GM12878 (cell line): ENCODE data around the gene MSI2. TPM values are rescaled to one million over a fixed set of nuclear protein-coding genes. Genes with fewer than 3 reads are reported as not detected.

Experiments
- BCL11A ChIP-seq: IDR thresholded peaks from 2 replicates; pipeline ENCODE4 v1.6.1; 2011; ENCODE audit warnings: low read depth, low read length
- BCL3 ChIP-seq: IDR thresholded peaks from 2 replicates; pipeline ENCODE4 v1.6.1; 2011; ENCODE audit warnings: borderline replicate concordance, low read depth, mild to moderate bottlenecking, moderate library complexity, low read length; ENCODE audit not compliant: insufficient read depth, poor library complexity, severe bottlenecking
- BMI1 ChIP-seq: fragments of 450-650 bp; IDR thresholded peaks from 2 replicates; pipeline ENCODE4 v1.6.1; 2016; ENCODE audit warnings: mild to moderate bottlenecking, moderate library complexity, borderline replicate concordance
- EED ChIP-seq: sonication (generic); IDR thresholded peaks from 2 replicates; pipeline ENCODE4 v1.6.1; 2016; ENCODE audit warnings: antibody characterized with exemption, low read depth
- EGR1 ChIP-seq, 2 experiments: IDR thresholded peaks; 1 replicate in 1 of 2; 2 replicates in 1 of 2; pipeline ENCODE4 v1.6.1; 2011 to 2012; ENCODE audit warnings: low read depth in 2 of 2, low read length in 2 of 2, borderline replicate concordance in 1 of 2, mild to moderate bottlenecking in 1 of 2, moderate library complexity in 1 of 2
- ESRRA ChIP-seq: IDR thresholded peaks from 2 replicates; pipeline ENCODE4 v1.6.1; 2012; ENCODE audit warnings: mild to moderate bottlenecking, low read length, improper control_type of control experiment
- FOS ChIP-seq: IDR thresholded peaks from 3 replicates; pipeline ENCODE4 v1.6.1; 2011; ENCODE audit warnings: borderline replicate concordance; ENCODE audit not compliant: insufficient read length; ENCODE audit errors: extremely low read depth
- FOXK2 ChIP-seq: fragments of 450-650 bp; IDR thresholded peaks from 2 replicates; pipeline ENCODE4 v1.6.1; 2017; ENCODE audit warnings: mild to moderate bottlenecking, moderate library complexity
- FOXM1 ChIP-seq: IDR thresholded peaks from 2 replicates; pipeline ENCODE4 v1.6.1; 2012; ENCODE audit warnings: low read depth, mild to moderate bottlenecking, inconsistent platforms, low read length, moderate library complexity
- GABPA ChIP-seq: IDR thresholded peaks from 2 replicates; pipeline ENCODE4 v1.6.1; 2014; ENCODE audit warnings: antibody characterized with exemption, low read depth, mild to moderate bottlenecking, inconsistent platforms
- IKZF2 ChIP-seq, 2 experiments: fragments of 450-650 bp; IDR thresholded peaks; 2 replicates each; pipeline ENCODE4 v1.6.1; 2017; ENCODE audit warnings: mild to moderate bottlenecking in 2 of 2, moderate library complexity in 2 of 2
- JUNB ChIP-seq: IDR thresholded peaks from 2 replicates; pipeline ENCODE4 v1.6.1; 2016; ENCODE audit warnings: antibody characterized with exemption, mild to moderate bottlenecking
- JUND ChIP-seq: IDR thresholded peaks from 2 replicates; pipeline ENCODE4 v1.6.1; 2012; ENCODE audit warnings: low read depth, mild to moderate bottlenecking, low read length, improper control_type of control experiment, moderate library complexity
- RBBP5 ChIP-seq: fragments of 200-600 bp; sonication (generic); conservative IDR thresholded peaks from 2 replicates; pipeline ENCODE4 v1.6.1; 2016
- RELA ChIP-seq: fragments of 450-650 bp; IDR thresholded peaks from 2 replicates; pipeline ENCODE4 v1.8.0; 2014; ENCODE audit warnings: borderline replicate concordance; ENCODE audit not compliant: partially characterized antibody
- RFX5 ChIP-seq: IDR thresholded peaks from 2 replicates; pipeline ENCODE4 v1.6.1; 2011; ENCODE audit warnings: low read depth, low read length, improper control_type of control experiment
- SREBF1 ChIP-seq: IDR thresholded peaks from 2 replicates; pipeline ENCODE4 v1.6.1; 2012; ENCODE audit warnings: mild to moderate bottlenecking, low read length
- SRF ChIP-seq, 2 experiments: IDR thresholded peaks; 2 replicates each; pipeline ENCODE4 v1.6.1; 2011; ENCODE audit warnings: low read depth in 2 of 2, low read length in 2 of 2, mild to moderate bottlenecking in 1 of 2, moderate library complexity in 1 of 2
- SUPT20H ChIP-seq: IDR thresholded peaks from 2 replicates; pipeline ENCODE4 v1.6.1; 2011; ENCODE audit warnings: low read depth, mild to moderate bottlenecking, low read length, moderate library complexity, borderline replicate concordance; ENCODE audit not compliant: control insufficient read depth
- YBX1 ChIP-seq: fragments of 450-650 bp; IDR thresholded peaks from 2 replicates; pipeline ENCODE4 v1.6.1; 2016; ENCODE audit warnings: antibody characterized with exemption
- ZNF274 ChIP-seq: IDR thresholded peaks from one replicate; pipeline ENCODE4 v1.8.0; 2011; ENCODE audit not compliant: insufficient read length, insufficient read depth
- ZNF622 ChIP-seq: fragments of 450-650 bp; IDR thresholded peaks from 2 replicates; pipeline ENCODE4 v1.6.1; 2017; ENCODE audit warnings: mild to moderate bottlenecking, inconsistent platforms
- ZSCAN29 ChIP-seq: fragments of 450-650 bp; IDR thresholded peaks from 2 replicates; pipeline ENCODE4 v1.6.1; 2017; ENCODE audit warnings: mild to moderate bottlenecking, moderate library complexity
- polyA plus RNA-seq, 11 experiments: library from polyadenylated mRNA; depleted of rRNA in 4 of 11; unstranded in 6 of 11; stranded (reverse) in 5 of 11; fragments of >200 nt; fragmentation: Nextera tagmentation in 4 of 11; fragmentation: Illumina TruSeq in 1 of 11; extraction: Ambion mirVana in 4 of 11; extraction: Trizol in 1 of 11; gene quantifications; 1 replicate in 1 of 11; 2 replicates in 10 of 11; pipeline versions ENCODE4 v1.2.1 to v1.2.3, GENCODE V29; 2011 to 2016; ENCODE audit warnings: inconsistent platforms in 2 of 11, missing spikeins in 2 of 11, low read depth in 1 of 11
- total RNA-seq, 4 experiments: library from RNA; depleted of rRNA in 3 of 4; stranded (reverse); fragments of >200 nt in 3 of 4; fragmentation: Illumina TruSeq in 1 of 4; extraction: Trizol in 1 of 4; gene quantifications; 2 replicates each; pipeline versions ENCODE4 v1.2.1 to v1.2.3, GENCODE V29; 2013 to 2021
- TF ChIP-seq, protein P1 (sequence below): fragments of 450-650 bp; IDR thresholded peaks from 2 replicates; pipeline ENCODE4 v1.6.1; 2018; ENCODE audit warnings: borderline replicate concordance, mild to moderate bottlenecking; ENCODE audit not compliant: partially characterized antibody
- TF ChIP-seq, protein P2 (sequence below): IDR thresholded peaks from 2 replicates; pipeline ENCODE4 v1.6.1; 2012; ENCODE audit warnings: low read depth, low read length, improper control_type of control experiment
- TF ChIP-seq, protein P3 (sequence below): fragments of 450-650 bp; IDR thresholded peaks from 2 replicates; pipeline ENCODE4 v1.6.1; 2014; ENCODE audit warnings: mild to moderate bottlenecking

Gene MSI2
- total and polyA plus RNA-seq, 10 of the 15 experiments (the other 5 are each of a cell fraction or from before 2014, with no cell fraction given), result 6.1 to 76.1 (median 42.0) TPM

- TF ChIP-seq, protein P1, sequence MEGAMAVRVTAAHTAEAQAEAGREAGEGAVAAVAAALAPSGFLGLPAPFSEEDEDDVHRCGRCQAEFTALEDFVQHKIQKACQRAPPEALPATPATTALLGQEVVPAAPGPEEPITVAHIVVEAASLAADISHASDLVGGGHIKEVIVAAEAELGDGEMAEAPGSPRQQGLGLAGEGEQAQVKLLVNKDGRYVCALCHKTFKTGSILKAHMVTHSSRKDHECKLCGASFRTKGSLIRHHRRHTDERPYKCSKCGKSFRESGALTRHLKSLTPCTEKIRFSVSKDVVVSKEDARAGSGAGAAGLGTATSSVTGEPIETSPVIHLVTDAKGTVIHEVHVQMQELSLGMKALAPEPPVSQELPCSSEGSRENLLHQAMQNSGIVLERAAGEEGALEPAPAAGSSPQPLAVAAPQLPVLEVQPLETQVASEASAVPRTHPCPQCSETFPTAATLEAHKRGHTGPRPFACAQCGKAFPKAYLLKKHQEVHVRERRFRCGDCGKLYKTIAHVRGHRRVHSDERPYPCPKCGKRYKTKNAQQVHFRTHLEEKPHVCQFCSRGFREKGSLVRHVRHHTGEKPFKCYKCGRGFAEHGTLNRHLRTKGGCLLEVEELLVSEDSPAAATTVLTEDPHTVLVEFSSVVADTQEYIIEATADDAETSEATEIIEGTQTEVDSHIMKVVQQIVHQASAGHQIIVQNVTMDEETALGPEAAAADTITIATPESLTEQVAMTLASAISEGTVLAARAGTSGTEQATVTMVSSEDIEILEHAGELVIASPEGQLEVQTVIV, result no peak
- TF ChIP-seq GABPA (no peak), RELA (no peak), BCL3 (no peak), BMI1 (no peak), FOXM1 (0 out of 2 replicates have a peak, but pooled peaks have one; percentile 41), ZNF622 (no peak), JUNB (no peak), EGR1 (IDR thresholded peaks at IDR 0.05; ENCODE audit: borderline replicate concordance in 1 of 2, low read depth in 2 of 2, low read length in 2 of 2) (no peak), EED (peak; percentile 26; the same call in 1 of the 2 replicates), IKZF2 (IDR thresholded peaks at IDR 0.05) (peak; percentile 73 to 75), RFX5 (peak; percentile 91), RBBP5 (no peak), JUND (no peak), FOS (no peak), ZSCAN29 (no peak), ESRRA (no peak), FOXK2 (no peak), SREBF1 (no peak), SUPT20H (no peak), BCL11A (no peak; the same call in 1 of the 2 replicates), YBX1 (no peak), SRF (IDR thresholded peaks at IDR 0.05; ENCODE audit: low read depth in 2 of 2, low read length in 2 of 2) (no peak), ZNF274 (no peak)
- TF ChIP-seq, protein P2, sequence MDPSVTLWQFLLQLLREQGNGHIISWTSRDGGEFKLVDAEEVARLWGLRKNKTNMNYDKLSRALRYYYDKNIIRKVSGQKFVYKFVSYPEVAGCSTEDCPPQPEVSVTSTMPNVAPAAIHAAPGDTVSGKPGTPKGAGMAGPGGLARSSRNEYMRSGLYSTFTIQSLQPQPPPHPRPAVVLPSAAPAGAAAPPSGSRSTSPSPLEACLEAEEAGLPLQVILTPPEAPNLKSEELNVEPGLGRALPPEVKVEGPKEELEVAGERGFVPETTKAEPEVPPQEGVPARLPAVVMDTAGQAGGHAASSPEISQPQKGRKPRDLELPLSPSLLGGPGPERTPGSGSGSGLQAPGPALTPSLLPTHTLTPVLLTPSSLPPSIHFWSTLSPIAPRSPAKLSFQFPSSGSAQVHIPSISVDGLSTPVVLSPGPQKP, result no peak
- TF ChIP-seq, protein P3, sequence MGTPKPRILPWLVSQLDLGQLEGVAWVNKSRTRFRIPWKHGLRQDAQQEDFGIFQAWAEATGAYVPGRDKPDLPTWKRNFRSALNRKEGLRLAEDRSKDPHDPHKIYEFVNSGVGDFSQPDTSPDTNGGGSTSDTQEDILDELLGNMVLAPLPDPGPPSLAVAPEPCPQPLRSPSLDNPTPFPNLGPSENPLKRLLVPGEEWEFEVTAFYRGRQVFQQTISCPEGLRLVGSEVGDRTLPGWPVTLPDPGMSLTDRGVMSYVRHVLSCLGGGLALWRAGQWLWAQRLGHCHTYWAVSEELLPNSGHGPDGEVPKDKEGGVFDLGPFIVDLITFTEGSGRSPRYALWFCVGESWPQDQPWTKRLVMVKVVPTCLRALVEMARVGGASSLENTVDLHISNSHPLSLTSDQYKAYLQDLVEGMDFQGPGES, result no peak
Observed at GRCh38 chr17:57468932-57469775, 212.8 kb downstream of the MSI2 start (continued).
